HEK293T (cell line): ENCODE measurements around the gene IGF1.

Experiments used
- CTCF ChIA-PET: fragments of 350-600 bp; formaldehyde crosslinking; extraction: SDS; loops from one replicate; lab custom pipeline; 2021; ENCODE audit warnings: antibody characterized with exemption, inconsistent platforms; lab: Yijun Ruan, JAX
- POLR2A ChIA-PET: fragments of 350-600 bp; formaldehyde crosslinking; extraction: SDS; loops from one replicate; lab custom pipeline; 2020; ENCODE audit warnings: antibody characterized with exemption, inconsistent platforms; lab: Yijun Ruan, JAX
- DNase-seq: peaks from one replicate; pipeline ENCODE4 v3.0.0; 2012; ENCODE audit warnings: mixed read lengths; ENCODE audit errors: extremely low spot score
- ARNT ChIP-seq: fragments of 450-650 bp; IDR thresholded peaks from 2 replicates; pipeline ENCODE4 v1.6.1; 2017; ENCODE audit warnings: mild to moderate bottlenecking
- BHLHE40 ChIP-seq: fragments of 450-650 bp; IDR thresholded peaks from 2 replicates; pipeline ENCODE4 v1.6.1; 2016; ENCODE audit warnings: mild to moderate bottlenecking, moderate library complexity, borderline replicate concordance
- CTBP1 ChIP-seq: fragments of 450-650 bp; IDR thresholded peaks from 2 replicates; pipeline ENCODE4 v1.6.1; 2016; ENCODE audit warnings: borderline replicate concordance
- ELF4 ChIP-seq: fragments of 450-650 bp; IDR thresholded peaks from 2 replicates; pipeline ENCODE4 v1.6.1; 2017; ENCODE audit warnings: antibody characterized with exemption
- FOXA1 ChIP-seq: fragments of 450-650 bp; IDR thresholded peaks from 2 replicates; pipeline ENCODE4 v1.6.1; 2016; ENCODE audit warnings: mild to moderate bottlenecking
- FOXK2 ChIP-seq: fragments of 450-650 bp; IDR thresholded peaks from 2 replicates; pipeline ENCODE4 v1.6.1; 2016; ENCODE audit warnings: mild to moderate bottlenecking
- FOXM1 ChIP-seq: fragments of 450-650 bp; IDR thresholded peaks from 2 replicates; pipeline ENCODE4 v1.6.1; 2017; ENCODE audit warnings: mild to moderate bottlenecking, borderline replicate concordance
- HDGF ChIP-seq: fragments of 450-650 bp; IDR thresholded peaks from 2 replicates; pipeline ENCODE4 v1.6.1; 2017; ENCODE audit warnings: antibody characterized with exemption, borderline replicate concordance
- L3MBTL2 ChIP-seq: fragments of 450-650 bp; conservative IDR thresholded peaks from 2 replicates; pipeline ENCODE4 v1.6.1; 2016; ENCODE audit warnings: mild to moderate bottlenecking
- LEF1 ChIP-seq: fragments of 450-650 bp; IDR thresholded peaks from 2 replicates; pipeline ENCODE4 v1.6.1; 2017; ENCODE audit warnings: mild to moderate bottlenecking, borderline replicate concordance
- NFRKB ChIP-seq: fragments of 450-650 bp; IDR thresholded peaks from 2 replicates; pipeline ENCODE4 v1.6.1; 2016; ENCODE audit warnings: mild to moderate bottlenecking, moderate library complexity
- SP1 ChIP-seq: fragments of 450-650 bp; IDR thresholded peaks from 2 replicates; pipeline ENCODE4 v1.6.1; 2017
- SUZ12 ChIP-seq: fragments of 450-650 bp; IDR thresholded peaks from 2 replicates; pipeline ENCODE4 v1.6.1; 2016; ENCODE audit warnings: mild to moderate bottlenecking
- TARDBP ChIP-seq: fragments of 450-650 bp; IDR thresholded peaks from 2 replicates; pipeline ENCODE4 v1.6.1; 2016
- ZNF384 ChIP-seq: fragments of 450-650 bp; IDR thresholded peaks from 2 replicates; pipeline ENCODE4 v1.6.1; 2016
- TF ChIP-seq, protein P1 (sequence below): fragments of 450-650 bp; IDR thresholded peaks from 2 replicates; pipeline ENCODE4 v1.6.1; 2016

IGF1 gene

DNA sequence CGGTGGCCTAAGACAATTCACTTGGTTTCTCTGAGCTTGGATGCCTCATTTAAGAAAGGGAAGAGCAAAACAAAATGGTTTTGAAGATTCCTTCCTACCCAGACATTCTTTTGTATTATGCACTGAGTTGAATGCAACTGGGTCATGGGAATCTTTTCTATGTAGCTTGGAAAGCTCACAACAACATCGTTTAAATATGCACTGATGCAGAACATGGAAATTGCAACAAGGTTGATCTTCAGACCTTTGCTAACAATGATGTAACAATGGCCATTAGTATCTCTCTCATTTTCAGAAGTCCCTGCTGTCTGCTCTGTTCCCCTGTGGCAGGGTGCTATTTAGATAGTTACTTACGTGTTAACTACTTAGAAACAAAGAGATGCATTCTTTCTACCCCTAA is 30.1 kb upstream of the IGF1 start:
- no peak for DNase-seq
- ChIA-PET CTCF (no interaction called here), POLR2A (no interaction called here)
- TF ChIP-seq BHLHE40: no peak
- no peak for TF ChIP-seq LEF1
- TF ChIP-seq ZNF384: no peak
- TF ChIP-seq CTBP1: no peak
- no peak for TF ChIP-seq FOXA1
- no peak for TF ChIP-seq L3MBTL2
- TF ChIP-seq FOXK2: no peak
- no peak for TF ChIP-seq NFRKB
- TF ChIP-seq, protein P1, sequence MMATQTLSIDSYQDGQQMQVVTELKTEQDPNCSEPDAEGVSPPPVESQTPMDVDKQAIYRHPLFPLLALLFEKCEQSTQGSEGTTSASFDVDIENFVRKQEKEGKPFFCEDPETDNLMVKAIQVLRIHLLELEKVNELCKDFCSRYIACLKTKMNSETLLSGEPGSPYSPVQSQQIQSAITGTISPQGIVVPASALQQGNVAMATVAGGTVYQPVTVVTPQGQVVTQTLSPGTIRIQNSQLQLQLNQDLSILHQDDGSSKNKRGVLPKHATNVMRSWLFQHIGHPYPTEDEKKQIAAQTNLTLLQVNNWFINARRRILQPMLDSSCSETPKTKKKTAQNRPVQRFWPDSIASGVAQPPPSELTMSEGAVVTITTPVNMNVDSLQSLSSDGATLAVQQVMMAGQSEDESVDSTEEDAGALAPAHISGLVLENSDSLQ: no peak
- no peak for TF ChIP-seq HDGF

- no peak for TF ChIP-seq SP1
- TF ChIP-seq ARNT: no peak
- no peak for TF ChIP-seq SUZ12
- TF ChIP-seq ZNF384: no peak
- TF ChIP-seq L3MBTL2: no peak
- no peak for TF ChIP-seq NFRKB
- no peak for TF ChIP-seq ELF4
- no peak for TF ChIP-seq CTBP1
- TF ChIP-seq, protein P1: no peak
- no peak for DNase-seq
- ChIA-PET POLR2A (no interaction called here), CTCF (no interaction called here)
These were observed 29.7 kb upstream of the IGF1 start for GRCh38 chr12:102510031-102510430.

GRCh38 chr12:102509123-102509626 is 28.8 kb upstream of the IGF1 start:
- ChIA-PET POLR2A (no interaction called here), CTCF (no interaction called here)
- TF ChIP-seq ELF4 (no peak), ZNF384 (no peak), HDGF (no peak), ARNT (no peak), TARDBP (no peak), L3MBTL2 (no peak), CTBP1 (no peak), SP1 (no peak), NFRKB (no peak), FOXA1 (no peak), BHLHE40 (no peak)
- no peak for DNase-seq

GRCh38 chr12:102508052-102508451 is 27.7 kb upstream of the IGF1 start:
- ChIA-PET CTCF (no interaction called here), POLR2A (no interaction called here)
- no peak for TF ChIP-seq SP1
- no peak for TF ChIP-seq TARDBP
- no peak for TF ChIP-seq BHLHE40
- TF ChIP-seq NFRKB: no peak
- TF ChIP-seq SUZ12: no peak
- TF ChIP-seq HDGF: no peak
- no peak for DNase-seq

DNA sequence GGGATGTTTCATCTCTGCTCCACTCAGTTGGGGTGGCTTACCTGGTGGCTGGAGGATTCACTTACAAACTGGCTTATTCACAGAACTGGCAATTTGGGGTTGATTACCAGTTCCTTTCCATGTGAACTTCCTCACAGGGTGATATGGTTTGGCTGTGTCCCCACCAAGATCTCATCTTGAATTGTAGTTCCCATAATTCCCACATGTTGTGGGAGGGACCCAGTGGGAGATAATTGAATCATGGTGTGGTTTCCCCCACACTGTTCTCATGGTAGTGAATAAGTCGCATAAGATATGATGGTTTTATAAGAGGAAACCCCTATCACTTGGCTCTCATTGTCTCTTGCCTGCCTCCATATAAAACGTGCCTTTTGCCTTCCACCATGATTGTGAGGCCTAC is 26.9 kb upstream of the IGF1 start:
- DNase-seq: no peak
- ChIA-PET POLR2A (no interaction called here), CTCF (no interaction called here)
- no peak for TF ChIP-seq ZNF384
- TF ChIP-seq ELF4: no peak

- DNase-seq: no peak
- ChIA-PET POLR2A (no interaction called here), CTCF (no interaction called here)
- TF ChIP-seq FOXM1: no peak
- TF ChIP-seq TARDBP: no peak
- TF ChIP-seq FOXA1: no peak
- no peak for TF ChIP-seq BHLHE40
- no peak for TF ChIP-seq FOXK2
- TF ChIP-seq ARNT: no peak
These were observed 24.5 kb upstream of the IGF1 start for GRCh38 chr12:102504871-102505270.

GRCh38 chr12:102504280-102504679 is 23.9 kb upstream of the IGF1 start:
- no peak for TF ChIP-seq ELF4
- TF ChIP-seq ZNF384: no peak
- no peak for TF ChIP-seq CTBP1
- TF ChIP-seq FOXM1: no peak
- no peak for TF ChIP-seq LEF1
- no peak for TF ChIP-seq FOXA1
- no peak for TF ChIP-seq NFRKB
- TF ChIP-seq ARNT: no peak
- TF ChIP-seq BHLHE40: no peak
- no peak for TF ChIP-seq HDGF
- no peak for TF ChIP-seq SP1
- TF ChIP-seq, protein P1: no peak
- POLR2A ChIA-PET: no interaction called here
- no peak for DNase-seq
- CTCF ChIA-PET: no interaction called here
